HG03135 (cell line): ENCODE results near the gene MBD6.

Experiments
- ATAC-seq: cut with Tn5 transposase; IDR thresholded peaks from one replicate; pipeline ENCODE4 v1.9.1; 2021; ENCODE audit warnings: mild to moderate bottlenecking, moderate library complexity; ENCODE audit not compliant: unreplicated experiment

The MBD6 gene

DNA sequence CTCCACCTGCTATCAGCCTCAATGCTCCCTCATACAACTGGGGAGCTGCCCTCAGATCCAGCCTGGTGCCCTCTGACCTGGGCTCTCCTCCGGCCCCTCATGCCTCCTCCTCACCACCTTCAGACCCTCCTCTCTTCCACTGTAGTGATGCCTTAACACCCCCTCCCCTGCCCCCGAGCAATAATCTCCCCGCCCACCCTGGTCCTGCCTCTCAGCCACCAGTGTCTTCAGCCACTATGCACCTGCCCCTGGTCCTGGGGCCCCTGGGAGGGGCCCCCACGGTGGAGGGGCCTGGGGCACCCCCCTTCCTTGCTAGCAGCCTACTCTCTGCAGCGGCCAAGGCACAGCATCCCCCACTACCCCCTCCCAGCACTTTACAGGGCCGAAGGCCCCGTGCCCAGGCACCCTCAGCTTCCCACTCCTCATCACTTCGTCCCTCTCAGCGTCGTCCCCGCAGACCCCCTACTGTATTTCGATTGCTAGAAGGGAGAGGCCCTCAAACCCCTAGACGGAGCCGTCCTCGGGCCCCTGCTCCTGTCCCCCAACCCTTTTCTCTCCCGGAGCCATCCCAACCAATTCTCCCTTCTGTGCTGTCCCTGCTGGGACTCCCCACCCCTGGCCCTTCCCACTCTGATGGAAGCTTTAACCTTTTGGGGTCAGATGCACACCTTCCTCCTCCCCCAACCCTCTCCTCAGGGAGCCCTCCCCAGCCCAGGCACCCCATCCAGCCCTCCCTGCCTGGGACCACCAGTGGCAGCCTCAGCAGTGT, 3.2 kb downstream of the MBD6 start:
- no peak for ATAC-seq

DNA sequence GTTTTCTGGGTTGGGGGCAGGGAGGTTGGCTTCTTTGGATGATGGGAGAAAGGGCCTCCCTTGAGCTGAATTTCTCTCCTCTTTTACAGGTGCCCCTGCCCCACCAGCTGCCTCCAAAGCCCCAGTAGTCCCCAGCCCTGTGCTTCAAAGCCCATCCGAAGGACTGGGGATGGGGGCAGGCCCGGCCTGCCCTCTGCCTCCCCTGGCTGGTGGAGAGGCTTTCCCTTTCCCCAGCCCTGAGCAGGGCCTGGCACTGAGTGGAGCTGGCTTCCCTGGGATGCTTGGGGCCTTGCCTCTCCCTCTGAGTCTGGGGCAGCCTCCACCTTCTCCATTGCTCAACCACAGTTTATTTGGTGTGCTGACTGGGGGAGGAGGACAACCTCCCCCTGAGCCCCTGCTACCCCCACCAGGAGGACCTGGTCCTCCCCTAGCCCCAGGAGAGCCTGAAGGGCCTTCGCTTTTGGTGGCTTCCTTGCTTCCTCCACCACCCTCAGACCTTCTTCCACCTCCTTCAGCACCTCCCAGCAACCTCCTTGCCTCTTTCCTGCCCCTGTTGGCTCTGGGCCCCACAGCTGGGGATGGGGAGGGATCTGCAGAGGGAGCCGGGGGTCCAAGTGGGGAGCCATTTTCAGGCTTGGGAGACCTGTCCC, 4.0 kb downstream of the MBD6 start:
- ATAC-seq = no peak

DNA sequence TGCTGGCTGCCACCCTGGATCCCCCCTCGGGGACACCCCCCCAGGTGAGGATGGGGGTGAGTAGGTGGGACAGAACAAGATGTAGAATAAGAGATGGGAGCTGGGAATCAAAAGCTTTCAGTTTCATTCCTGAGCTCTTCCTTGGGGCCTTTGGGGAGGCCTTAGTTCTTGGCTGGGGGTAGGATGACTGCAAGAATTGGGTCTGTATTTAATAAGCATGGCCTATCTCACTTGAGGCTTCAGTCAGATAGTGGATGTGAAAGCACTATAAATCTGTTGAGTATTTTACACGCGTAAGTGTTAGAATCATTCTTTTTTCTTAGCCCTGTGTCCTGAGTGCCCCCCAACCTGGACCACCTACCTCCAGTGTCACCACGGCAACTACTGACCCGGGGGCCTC, 4.6 kb downstream of the MBD6 start:
- ATAC-seq = no peak

DNA sequence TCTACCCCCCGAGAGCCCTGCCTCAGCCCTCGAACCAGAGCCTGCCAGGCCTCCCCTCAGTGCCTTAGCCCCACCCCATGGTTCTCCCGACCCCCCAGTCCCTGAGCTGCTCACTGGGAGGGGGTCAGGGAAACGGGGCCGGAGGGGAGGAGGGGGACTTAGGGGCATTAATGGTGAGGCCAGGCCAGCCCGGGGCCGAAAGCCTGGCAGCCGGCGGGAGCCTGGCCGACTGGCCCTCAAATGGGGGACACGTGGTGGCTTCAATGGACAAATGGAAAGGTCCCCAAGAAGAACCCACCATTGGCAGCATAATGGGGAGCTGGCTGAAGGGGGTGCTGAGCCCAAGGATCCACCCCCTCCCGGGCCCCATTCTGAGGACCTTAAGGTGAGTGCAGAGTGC, 5.6 kb downstream of the MBD6 start:
- no peak for ATAC-seq

DNA sequence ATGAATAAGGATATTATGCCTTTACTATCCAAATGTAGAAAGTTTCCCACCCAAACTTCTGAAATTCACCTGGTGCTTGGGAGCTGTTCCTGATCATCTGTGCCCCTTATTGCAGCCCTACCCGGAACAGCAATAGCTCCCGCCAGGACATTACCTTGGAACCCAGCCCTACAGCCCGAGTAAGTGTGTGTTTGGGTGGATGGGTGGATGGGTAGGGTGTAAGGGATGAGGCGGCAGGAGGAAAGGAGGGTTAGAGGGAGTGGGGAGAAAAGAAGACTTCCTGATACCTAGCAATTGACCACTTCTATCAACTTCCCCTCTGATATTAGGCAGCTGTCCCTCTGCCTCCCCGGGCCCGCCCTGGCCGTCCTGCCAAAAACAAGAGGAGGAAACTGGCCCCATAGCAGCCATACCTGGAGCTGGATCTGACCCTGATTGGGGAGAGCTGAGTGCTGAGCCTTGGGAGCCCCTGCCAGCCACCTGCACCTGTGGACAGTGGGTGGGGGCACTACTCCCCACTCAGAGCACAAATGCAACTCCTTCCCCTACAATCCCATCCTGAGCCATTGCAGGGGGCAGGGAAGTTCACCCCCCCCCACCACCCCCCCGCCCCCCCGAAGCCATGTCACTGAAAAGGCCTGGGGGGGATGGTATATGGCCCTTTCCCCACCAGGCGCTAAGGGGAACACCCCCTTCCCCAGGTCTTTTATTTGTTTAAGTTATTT, 6.4 kb downstream of the MBD6 start:
- no peak for ATAC-seq

DNA sequence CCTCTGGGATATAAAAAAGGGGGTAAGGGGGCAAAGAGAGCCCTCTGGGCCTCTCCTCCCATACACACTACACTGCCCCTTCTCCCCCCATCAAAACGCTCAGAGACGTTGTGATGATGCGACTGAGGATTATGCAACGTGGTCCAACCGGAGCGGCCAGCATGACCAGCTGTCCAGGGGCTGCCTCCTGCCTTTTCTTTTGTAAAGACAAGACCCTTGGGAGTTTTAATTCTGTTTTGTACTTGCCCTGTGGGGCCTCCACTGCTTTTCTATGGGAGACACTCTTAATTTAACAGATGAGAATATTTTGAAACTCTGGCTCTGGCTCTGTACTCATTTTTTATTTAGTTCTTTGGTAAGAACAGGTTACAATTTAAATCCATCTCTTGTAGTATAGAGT, 7.2 kb downstream of the MBD6 start:
- no peak for ATAC-seq

DNA sequence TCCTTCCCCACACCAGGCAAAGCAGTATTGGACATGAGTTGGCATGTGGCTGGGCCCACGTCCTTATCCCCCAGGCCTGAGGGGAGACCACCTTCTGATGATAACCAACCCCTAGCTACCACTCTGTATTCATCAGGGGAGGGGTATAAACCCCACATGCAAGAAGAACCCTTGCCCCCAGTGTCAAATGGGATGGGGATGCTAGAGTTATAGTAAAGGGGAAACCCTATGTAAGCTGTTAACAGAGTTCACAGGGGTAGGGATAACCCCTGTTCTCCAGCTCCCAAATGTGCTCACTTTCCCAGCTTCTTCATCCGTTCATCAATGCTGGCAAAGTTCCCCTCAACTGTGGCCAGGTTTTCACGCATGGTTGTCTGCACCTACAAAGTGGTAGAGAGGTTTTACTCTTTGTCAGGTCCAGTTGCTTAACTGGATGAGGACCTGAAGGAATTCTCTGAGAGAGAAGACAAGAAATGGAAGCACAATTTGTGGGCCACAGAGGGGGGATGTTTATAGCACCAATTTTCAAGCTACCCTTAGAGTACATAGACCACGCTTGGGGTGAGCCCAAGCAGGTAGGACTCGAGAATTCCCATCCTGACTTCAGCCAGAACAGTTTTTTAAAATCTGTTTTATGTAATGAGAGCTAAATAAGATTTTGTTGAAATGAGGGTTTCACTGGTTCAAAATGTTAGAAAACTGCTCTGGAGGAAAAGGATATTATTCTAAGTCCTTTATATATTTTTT, 7.9 kb downstream of the MBD6 start:
- no peak for ATAC-seq

DNA sequence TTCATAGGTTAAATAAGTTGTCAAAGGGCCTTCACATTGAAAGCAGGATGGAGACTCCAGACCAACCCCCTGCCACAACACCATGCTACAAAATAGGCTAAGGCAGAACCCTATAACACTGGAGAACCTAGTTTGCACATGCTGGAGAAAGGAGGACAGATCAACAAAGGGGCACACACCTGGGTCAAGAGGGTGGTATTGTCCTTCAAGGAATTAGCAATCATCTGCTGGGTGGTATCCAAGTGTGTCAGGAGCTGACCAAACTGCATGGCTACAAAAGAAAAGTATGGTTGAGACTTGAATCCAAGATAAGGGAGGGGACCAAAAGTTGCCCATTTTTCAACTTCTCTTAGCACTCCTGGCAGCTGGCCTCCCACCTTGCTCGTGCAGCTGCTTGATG, 9.2 kb downstream of the MBD6 start:
- ATAC-seq = no peak

DNA sequence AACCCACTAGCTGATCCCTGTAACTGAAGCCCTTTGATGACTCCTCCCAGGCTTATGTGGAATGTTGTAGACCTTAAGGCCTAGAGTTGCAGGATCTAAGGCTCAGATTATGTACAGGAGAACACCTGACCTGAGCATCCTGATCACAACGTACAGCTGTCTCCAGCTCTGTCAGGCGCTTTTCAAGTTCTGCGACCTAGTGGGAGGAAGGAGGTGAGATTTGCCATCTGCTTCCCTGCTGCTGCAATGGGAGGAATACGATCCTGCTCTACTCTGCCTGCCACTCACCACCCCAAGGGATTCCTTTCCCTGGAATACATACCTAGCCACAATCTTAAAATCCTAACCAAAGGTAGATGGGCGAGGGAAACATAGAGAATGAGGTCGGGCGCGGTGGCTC, 10.5 kb downstream of the MBD6 start:
- no peak for ATAC-seq

DNA sequence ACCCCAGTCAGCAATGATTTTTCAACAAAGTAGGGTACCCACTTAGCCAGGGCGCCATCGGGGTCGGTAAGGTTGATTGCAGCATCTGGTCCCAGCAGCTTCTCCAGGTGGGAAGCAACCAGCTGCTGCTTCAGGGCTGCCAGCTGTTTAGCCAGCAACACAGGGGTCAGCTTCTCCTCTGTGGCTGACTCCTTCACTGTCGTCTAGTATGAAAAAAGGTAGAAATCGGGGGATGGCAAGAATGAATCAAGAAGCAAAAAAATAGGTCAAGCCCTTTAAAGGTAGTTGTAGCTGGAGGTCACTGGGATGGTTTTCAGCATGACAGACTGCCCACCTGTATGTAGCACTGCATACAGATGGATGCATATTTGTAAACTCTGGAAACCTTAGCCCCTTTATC, 11.6 kb downstream of the MBD6 start:
- no peak for ATAC-seq

DNA sequence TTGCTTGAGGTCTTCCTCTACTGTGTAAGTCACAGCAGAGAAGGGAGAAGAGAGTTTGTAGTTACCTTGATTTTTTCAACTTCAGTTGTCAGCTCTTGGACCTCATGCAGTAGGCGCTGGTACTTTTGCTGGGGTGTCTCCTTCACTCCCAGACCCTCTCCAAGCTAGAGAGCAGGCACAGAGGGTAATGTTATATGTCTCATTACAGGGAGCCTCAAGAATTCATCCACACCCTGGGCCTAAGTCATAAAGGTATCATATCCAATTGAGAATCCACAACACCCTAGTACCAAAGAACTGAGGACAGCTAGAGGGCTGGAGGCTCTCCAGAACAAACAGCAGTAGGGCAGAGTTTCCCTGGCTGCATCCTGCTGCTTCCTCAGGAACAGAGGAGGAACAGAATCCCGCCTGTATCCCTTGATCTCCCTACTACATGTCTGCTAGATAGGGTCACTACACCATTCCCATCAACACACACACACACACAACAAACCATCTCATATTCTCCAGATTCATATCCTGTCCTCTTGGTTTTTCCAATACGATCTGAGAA, 12.4 kb downstream of the MBD6 start:
- ATAC-seq = no peak

DNA sequence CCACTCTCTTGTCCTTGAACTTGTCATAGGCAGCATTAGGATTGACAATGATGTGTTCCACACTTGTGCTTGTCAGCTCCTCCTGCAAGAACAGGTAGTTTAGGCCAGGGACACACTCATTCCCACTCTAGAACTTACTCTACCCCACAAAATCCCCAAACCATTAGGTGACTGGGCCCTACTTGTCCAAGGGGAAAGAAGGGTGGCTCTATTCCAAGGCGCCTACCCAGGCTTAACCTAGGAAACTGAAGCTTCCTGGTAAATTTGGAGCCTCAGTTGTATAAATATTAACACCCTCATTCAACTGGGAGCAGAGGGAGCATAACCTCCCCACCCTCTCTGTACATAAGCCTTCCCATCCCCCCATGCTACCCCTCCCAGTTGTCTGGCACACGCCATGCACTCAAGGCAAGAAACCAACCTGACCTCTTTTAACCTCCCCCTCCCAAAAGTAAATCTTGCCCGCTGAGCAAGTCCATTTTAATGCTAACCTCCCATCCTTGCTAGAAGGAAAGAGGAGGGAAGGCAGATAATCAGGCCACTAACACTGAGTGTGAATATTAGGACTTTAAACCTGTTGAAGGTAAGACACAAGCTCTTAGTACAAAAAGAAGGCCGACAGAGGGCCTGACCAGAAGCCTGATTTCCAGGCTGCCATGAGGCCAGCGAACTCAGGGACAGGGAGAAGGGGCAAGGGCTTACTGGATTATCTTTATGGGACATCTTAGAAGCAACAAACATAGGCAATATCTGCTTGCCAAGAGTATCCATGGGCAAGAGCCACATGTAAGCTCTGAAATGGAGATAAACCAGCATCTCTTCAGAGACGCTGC, 13.4 kb downstream of the MBD6 start:
- no peak for ATAC-seq

DNA sequence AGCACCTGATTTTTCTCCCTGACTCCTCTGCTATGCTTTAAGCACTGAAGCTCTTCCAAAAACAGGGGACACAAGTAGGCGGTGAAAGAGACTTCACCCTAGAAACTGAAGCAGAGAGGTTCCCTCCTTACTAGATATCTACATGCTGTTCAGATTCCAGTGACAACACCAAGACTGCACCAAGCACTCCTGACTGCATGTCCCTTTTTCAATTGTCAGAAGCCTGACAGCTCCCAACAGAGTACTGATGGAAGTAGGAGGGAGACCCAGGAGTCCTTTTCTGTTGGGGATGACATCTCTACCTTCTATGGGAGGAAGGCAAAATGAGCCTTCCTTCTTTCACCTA, 13.9 kb downstream of the MBD6 start:
- no peak for ATAC-seq

DNA sequence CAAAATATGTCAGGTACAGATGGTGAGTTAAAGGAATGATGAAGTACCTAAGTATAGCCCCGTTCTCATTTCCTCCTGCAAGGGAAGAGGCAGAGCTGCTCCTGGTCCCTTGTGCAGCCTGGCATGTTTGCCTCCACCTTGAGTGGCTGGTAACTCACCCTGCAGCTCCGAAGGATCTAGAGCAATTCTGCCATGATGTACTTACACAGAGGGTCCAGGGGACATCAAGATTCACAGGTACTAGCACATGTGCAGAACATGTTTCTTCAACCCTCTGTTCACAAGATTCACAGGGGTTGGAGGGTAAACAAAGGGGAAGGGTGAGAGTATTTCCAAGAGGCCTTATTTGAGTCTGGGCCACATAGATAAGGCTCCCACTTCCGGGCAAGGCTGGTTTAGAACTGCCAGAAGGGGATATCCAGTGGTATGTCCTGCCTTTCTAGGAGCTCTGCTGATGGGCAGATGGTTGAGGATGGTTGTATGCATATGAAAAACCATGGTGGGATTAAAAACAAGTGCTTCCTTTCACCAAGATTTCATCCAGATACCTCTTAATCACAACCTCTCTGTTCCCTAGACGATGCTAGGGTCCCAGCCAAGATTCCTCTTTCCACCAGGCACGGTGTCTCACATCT, 16.6 kb downstream of the MBD6 start:
- ATAC-seq = no peak

DNA sequence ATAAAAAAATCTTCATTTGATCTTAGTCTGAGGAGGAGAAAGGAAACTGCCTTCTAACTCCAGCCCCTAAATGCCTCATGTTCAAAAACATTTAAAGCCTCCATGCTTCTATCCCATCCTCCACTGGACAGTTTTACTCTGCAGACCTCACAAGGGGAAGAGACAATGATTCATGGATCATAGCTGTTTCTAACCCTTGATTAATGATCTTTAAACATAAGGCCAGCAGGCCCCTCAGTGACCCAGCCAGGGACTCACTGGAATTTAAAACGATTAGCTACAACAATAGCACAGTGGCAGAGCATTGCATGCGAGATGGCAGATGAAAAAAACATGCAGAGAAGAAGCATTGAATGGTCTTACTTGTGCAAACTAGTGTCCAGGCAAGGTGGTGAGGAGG, 18.4 kb downstream of the MBD6 start:
- ATAC-seq = no peak

DNA sequence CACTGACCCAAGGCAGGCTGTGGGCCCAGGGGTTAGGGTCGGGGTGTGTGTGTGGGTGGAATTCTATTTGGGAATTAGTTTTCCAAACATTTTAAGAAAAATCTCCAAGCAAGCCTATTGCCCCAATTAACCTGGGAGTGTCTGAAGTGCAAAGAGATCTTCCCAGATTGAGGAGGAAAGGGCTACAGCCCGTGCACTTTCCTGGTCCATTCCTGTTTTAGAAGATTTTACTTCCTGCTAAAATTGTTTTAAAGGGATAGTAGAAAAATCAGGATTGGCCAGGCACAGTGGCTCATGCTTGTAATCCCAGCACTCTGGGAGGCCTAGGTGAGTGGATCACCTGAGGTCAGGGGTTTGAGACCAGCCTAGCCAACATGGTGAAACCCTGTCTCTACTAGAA, 19.1 kb downstream of the MBD6 start:
- no peak for ATAC-seq

DNA sequence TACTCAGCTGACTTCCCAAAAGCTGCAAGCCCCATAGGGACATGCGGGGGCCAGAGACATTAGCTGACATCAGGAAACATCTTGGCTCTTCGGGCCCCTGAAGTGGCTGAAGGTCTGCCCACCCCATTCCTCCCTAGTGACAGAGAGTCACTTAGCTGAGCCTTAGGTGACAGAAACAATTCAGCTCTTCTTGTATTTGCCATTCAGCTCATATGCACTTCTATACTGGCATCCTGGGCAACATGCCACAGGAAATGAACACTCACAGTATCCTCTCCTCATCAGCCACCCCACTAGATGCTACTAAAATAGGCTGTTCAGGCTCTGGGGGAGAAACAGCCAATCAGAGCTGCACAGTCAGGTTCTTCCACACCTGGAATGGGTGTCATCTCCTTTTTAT, 21.0 kb downstream of the MBD6 start:
- no peak for ATAC-seq

DNA sequence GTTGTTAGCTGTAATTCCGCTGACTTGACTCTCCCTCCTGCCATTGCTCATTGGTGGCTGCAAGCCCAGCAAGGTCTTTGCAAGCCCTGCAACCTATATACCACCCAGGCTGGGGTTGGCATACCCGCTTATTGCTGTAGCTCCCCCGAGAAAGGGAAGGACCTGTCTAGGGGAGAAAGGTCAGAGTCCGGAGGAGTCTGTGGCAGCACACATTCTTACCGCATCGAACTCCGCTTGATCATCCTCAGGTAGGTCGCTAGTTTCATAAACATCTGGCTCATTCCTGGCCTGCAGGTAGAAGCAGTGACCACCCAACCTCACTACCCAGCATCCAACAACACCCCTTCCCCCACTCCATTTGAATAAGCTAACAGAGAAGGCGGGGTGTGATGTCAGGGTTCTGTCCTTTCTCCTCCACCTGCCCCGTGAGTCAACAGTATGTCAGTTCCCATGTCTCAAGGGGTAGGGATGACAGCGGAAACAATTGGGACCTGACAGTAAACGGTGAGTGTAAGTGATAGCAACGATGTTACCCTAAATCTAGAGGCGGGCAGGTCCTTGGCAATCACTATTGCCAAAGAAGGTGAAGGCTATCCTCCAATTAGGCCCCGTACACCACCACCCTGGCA, 23.3 kb downstream of the MBD6 start:
- ATAC-seq = no peak
